GM19035 (cell line): ENCODE results near the gene EBF3.

Source experiments
- ATAC-seq: cut with Tn5 transposase; IDR thresholded peaks from one replicate; pipeline ENCODE4 v1.9.1; 2021; ENCODE audit not compliant: unreplicated experiment

EBF3 gene

DNA sequence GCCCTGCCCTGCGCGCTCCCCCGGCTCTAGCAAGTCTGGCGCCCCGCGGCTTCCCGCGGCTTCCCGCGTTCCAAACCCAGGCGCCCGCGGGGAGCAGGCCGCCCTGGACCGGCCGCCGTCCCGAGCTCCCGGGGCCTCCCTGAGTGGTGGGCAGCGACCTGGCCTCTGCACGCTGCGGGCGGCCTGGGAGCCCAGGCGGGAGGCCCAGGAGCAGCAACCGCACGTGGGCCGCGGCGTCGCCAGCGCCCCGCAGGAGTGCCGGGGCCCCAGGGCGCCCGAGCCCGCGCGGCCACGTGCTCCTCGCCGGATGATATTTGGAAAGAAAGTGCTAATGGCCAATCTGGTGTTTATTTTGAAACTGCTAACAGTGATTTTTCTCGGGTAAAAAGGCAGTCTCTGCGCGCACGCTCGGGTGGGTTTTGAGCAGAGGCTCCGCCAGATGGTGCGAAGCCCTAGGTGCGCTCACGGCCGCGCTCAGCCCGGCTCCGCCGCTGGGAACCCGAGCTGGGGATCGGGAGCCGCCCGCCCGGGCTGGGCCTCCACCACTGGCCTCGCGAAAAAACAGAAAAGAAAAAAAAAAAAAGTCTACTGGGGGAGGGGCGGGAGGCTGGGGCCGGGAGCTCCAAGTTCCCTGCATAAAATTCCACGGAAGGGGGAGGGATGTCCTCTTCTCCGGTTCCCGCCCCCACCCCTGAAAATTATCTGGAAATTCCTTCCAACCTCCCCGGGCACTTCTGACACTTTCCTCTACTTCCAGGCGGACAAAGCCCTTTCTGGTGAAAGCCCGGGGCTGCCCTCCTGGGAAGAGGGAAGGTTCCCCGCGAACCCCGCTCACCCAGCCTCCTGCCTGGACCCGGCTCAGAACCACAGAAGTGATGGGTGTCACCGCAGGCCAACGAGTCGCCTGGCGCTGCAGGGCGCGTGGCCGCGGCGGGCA, 4.3 kb downstream of the EBF3 start:
- ATAC-seq, result no peak

DNA sequence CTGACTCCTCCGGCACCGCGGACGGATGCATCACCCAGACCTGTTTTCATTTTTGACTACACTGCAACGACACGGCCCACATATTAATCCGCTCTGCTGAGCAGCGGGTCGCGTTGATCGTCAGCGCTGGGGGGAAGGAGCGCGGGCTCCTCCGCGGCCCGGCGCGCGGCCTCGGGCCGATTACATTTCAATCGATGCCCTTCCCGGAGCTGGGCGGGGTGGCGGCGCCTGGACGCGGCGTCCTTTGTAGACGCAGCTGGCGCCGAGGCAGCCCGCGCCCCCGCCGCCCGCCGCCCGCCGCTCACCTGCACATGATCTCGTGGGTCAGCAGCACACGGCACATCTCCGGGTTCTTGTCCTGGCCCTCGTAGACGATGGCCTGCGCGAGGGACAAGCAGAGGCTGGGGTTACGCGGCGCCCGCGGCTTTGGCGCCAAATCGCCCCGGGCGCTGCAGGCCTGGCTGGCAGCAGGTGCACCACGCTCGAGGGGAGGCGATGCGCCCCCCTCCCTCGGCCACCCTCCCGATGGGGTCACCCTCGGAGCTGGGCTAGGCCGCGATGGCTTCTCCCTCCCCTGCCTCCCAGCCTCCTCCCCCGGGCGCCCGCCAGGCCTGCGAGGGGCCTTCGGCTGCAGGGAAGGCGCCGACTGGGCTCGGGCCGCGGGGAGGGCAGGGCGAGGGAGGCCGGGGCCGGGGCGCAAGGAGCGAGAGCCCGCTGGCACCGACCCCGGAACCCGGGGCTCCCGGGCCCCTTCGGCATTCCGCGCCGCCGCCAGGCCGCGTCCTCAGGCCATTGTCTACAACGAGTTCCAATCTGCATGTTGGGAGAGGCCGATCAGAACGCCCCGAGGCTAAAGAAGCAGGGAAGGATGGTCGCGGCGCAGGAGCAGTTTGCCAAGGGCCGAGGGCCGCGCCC, 5.2 kb downstream of the EBF3 start:
- no peak for ATAC-seq

DNA sequence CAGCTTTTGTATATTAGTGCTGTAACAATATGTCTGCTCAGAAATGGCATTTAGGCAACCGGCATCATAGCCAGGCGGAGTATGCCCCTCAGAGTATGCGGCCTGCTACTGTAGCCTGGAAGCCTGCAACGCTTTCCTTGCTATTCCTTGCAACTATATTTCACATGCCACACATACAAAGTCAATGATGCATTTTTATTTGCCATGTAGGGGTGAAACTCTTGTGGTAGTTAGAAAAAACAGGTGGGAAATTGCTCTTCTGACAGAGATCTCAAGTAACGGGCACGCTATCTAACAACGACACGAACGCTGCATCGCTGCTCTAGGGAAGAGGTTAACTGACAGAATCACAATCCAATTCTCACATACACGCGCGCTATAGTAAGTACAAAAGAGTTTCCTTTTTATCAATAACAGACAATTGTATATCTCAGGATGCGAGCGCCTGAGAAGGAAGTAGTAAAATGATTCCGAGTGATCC, 5.9 kb downstream of the EBF3 start:
- no peak for ATAC-seq

GRCh38 chr10:129956876-129957673, 7.0 kb downstream of the EBF3 start:
- no peak for ATAC-seq

- no peak for ATAC-seq
Observed at GRCh38 chr10:129956286-129956670, 7.8 kb downstream of the EBF3 start.

DNA sequence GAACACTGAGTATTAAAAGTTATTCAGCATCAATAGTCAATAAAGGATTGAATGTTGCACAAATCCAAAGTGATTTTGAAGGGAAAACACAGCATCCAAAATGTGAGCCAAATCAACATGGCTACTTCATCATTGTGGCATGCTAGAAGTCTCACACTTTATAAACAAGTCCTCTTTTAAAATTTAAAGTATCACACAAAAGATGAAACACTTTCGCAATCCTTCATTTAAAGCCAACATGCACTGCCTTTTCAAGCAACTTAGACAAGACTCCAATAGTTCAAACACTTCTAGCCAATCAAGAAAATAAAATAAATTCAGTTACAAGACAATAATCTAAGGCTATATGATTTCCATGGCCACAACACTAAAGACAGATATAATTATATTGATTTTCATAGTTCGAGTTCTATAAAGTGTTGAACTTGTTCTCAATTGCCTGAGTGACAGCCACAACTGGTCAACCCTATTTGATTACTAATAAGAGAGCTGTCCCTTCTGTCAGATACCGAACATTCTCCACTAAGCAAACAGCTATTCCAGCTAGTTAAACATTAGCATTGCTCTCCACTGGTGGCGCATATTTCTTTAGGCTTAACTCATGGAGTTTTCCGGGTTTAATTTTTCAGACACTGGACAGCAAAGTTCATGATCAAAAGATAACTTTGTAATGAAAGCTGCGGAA, 8.3 kb downstream of the EBF3 start:
- no peak for ATAC-seq

- no peak for ATAC-seq
Observed at GRCh38 chr10:129954492-129955315, 9.4 kb downstream of the EBF3 start.

DNA sequence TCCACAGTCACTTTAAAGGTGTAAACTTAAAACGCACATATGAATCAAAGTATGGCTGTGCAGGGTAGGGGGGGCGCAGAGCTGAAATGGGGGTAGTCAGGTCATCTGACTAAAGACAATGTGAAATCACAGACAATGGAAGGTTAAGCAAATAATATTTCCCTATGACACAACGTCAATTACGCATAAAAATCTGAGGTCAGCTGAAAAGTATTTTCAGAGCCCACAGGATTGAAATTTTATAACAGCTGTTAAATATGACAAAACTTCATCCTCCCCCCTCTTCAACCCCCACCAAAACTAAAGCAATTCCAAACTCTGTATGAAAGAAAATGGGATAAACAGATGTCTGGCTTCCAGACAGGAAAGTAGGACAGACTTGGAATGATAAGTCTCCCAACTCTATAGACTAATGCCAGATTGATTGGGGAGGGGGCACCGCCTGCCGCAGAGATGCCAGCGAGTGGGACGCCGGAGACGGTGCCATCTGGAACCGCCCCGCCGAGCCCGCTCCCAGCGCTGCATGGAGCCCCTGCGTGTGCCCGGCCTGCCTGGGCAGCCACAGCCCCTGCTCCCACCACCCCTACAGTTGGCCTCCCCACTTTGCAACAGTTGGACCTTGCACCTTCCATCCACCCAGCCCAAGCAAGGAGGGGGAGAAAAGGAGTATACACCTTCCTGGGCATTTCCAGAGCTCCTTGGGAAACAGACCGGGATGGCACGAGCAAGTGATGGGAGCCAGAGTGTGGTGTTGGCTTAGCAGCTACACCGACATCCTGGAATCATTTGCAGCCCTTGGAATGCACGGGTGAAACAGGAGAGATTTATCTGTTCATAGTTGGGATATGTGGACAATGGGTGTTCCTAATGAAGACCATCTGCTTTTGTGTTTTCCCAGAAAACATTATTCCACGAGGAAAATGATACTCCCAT, 10.7 kb downstream of the EBF3 start:
- ATAC-seq, result no peak

DNA sequence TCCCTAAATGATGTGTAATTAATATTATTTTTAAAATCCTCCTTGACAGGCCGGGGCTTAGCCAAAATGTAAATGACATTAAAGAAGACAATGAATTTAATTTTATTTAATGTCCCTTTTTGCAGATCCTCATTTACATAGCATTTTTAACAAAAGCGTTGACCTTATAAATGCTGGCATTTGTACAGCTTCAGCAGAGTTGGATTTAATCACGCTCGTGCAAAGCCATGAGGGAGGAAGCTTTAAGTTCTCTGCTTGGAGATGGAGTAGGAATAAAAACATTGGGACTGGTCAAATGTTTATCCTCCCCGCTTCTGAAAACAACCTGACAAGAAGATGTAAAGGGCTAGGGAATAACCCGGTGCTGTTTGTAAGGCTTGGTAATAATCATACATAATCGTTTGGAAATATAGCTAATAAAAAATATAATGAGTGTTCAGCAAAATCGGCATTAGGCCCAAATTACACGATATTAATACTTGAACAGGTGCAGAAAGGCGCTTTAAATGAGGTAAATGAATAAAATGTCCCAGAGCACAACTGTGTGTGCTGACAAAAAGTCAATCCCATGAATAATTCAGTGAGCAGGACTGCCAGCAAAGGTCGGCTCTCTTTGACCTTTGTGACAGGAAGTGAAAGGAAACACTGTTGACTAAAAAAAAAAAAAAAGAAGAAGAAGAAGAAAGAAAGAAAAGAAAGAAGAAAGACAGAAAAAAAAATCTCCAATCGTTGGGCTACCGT, 11.5 kb downstream of the EBF3 start:
- no peak for ATAC-seq

DNA sequence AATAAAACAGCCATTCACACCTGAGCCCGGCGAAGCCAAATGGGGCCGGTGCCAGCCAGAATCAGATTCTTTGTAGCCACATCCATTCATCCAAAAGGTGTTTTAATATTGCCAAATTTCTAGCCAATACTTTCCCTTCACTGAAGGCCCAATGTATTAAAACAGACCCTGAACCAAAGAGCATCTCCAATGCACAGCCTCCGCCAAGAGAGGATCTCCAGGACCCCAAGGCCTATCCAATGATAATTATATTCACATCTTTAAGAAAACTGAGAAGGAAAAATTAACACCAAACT, 12.2 kb downstream of the EBF3 start:
- no peak for ATAC-seq

- ATAC-seq, result no peak
Observed at GRCh38 chr10:129951101-129951969, 12.7 kb downstream of the EBF3 start.

DNA sequence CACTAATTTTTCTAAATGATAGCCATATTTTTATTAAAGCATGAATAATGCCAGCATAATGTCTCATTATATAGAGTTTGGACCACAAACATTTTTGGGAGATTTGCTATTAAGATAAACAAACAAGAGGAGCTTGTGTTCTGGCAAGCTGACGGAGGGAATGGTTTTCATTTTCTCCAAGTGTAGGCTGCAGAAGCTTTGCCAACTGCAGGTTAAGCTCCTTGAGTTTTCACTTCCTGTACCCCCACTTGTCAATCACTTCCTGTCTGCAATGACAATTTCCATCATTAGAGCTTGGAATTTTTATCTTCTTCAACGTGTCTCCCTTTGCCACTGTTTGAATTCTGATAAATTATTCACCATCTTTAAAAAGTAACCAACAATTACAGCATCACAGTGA, 13.4 kb downstream of the EBF3 start:
- no peak for ATAC-seq

- no peak for ATAC-seq
Observed at GRCh38 chr10:129949891-129950291, 14.2 kb downstream of the EBF3 start.

DNA sequence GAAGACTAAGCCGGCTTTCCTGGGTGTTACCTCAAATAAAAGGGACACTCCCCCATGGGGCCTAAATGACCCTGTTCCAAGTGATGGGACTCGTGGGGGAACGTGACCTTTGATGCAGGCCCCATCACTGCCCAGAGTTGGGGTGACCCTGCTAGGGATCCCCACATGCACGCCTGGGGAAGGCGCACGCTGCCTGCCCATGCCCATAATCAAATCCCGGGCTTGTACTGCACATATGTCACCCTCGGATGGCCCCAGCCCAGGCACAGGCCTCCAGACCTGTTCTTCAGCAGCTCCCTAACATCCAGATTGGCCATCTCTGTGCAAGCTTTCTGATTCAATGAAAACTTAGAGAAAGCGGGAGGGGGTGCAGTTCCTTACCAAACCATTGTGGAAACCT, 14.7 kb downstream of the EBF3 start:
- no peak for ATAC-seq

DNA sequence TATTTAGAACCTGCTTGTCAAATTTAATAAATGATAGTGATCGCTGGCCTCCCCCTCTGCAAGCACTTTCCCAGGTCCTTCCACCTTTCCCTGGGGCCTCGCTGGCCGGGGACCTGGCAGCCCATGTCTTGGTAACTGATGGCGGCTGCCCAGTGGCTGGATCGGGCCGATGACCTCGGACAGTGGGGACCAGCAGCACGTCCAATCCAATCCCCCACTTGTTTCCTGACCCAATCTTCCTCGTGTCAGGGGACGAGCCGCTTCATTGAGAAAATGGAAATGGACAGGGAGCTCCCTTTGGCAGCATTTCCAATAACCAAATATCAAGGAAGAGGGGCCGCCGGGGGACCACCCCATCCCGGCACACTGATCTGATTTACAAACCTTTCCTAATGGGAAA, 17.2 kb downstream of the EBF3 start:
- no peak for ATAC-seq

DNA sequence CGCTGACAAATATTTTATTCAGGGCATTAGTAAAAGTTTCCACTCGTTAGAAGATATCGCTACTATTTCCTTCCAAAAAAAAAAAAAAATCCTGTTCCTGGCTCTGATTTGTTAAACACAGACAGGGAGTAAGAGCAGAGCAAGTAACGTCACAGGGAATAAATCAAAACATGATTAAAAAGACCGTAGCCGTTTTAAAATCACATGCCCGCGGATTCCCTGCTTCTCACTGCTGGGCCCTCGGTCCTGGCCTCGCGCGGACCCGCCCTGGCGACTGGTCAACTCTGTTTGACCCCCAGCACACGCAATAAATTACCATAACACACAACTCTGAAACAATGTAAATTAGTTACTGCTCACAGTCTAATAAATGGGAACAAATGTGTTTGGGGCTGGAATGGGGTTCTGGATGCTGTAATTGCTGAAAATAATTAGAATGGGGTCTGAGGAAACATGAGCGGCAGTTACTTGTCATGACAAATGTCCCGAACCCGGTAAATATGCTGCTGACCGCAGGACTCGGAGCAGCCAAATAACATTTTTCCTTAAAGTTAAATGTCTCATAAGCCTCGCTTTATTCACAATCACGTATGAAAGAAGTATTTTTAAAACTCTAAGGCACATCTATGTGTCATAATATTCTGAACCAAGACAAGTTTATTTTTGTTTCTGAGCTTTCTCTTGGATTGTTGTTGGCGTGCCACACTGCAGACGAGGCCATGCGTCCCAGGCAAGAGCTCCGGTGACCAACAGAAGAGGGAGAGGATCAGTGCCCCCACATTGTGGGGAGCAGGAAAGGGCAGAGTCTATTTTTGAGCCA, 17.9 kb downstream of the EBF3 start:
- ATAC-seq, result no peak
